ENCODE measurements around the gene KNDC1. TPM values are rescaled to one million over a fixed set of nuclear protein-coding genes. Genes with fewer than 3 reads are reported as not detected.

Gene KNDC1
- total RNA-seq, 4 donors from 2014 or later: 0.19 to 0.59 (median 0.39) TPM

GRCh38 chr10:133165556-133166503 lies 5.8 kb downstream of the KNDC1 start:
- WGBS, 2 donors: 86 to 91% methylated on average over 38 to 39 of the region's 40 CpGs
- DNase-seq (ENCODE audit: low spot score in 2 of 2): no peak
- H3K4me3 ChIP-seq (ENCODE audit: low read depth, poor library complexity, severe bottlenecking): no peak overlapping the region
- TF ChIP-seq CTCF (IDR thresholded peaks at IDR 0.05) (no peak), POLR2A (IDR thresholded peaks at IDR 0.05) (no peak)
- intact Hi-C loops (cut with DNase I; ENCODE audit: low total_unique reads): no loop called here

GRCh38 chr10:133166504-133166827 lies 6.4 kb downstream of the KNDC1 start:
- DNase-seq (ENCODE audit: low spot score in 2 of 2): no peak
- intact Hi-C loops (cut with DNase I; ENCODE audit: low total_unique reads): no loop called here
- TF ChIP-seq POLR2A (IDR thresholded peaks at IDR 0.05) (no peak), CTCF (IDR thresholded peaks at IDR 0.05) (no peak)
- H3K4me3 ChIP-seq (ENCODE audit: low read depth, poor library complexity, severe bottlenecking): no peak overlapping the region
- 83 to 89% methylated on average over 11 of the region's 11 CpGs for WGBS, 2 donors

- intact Hi-C loops (cut with DNase I; ENCODE audit: low total_unique reads): no loop called here
- WGBS, 2 donors: 87 to 88% methylated on average over 56 to 65 of the region's 66 CpGs
- no peak for DNase-seq (ENCODE audit: low spot score in 2 of 2)
- TF ChIP-seq POLR2A (IDR thresholded peaks at IDR 0.05) (no peak), CTCF (IDR thresholded peaks at IDR 0.05) (no peak)
- H3K4me3 ChIP-seq (ENCODE audit: low read depth, poor library complexity, severe bottlenecking): no peak overlapping the region
Observed at GRCh38 chr10:133166828-133167692, 7.0 kb downstream of the KNDC1 start.

- H3K4me3 ChIP-seq (ENCODE audit: low read depth, poor library complexity, severe bottlenecking): no peak overlapping the region
Observed at GRCh38 chr10:133167693-133168616, 7.9 kb downstream of the KNDC1 start.

More at GRCh38 chr10:133167693-133168616, 7.9 kb downstream of the KNDC1 start:
- intact Hi-C loops (cut with DNase I; ENCODE audit: low total_unique reads): no loop called here
- WGBS, 2 donors: 84 to 89% methylated on average over 36 to 37 of the region's 37 CpGs
- no peak for TF ChIP-seq CTCF (IDR thresholded peaks at IDR 0.05)
- no peak for TF ChIP-seq POLR2A (IDR thresholded peaks at IDR 0.05)
- peak in 1 of 2 donors; percentile 81 for DNase-seq (ENCODE audit: low spot score in 2 of 2)
